HCT116 (cell line): ENCODE data around the gene LCK.
A peak's percentile ranks its signal among the peaks of the same experiment; 100 is the strongest.

Experiments
- CBX3 ChIP-seq: IDR thresholded peaks from 2 replicates; pipeline ENCODE4 v1.6.1; 2012; ENCODE audit warnings: low read depth
- POLR2A ChIP-seq: IDR thresholded peaks from 2 replicates; pipeline ENCODE4 v1.7.0; 2011; ENCODE audit warnings: borderline replicate concordance; ENCODE audit not compliant: insufficient read depth, insufficient read length; ENCODE audit errors: extremely low read depth
- POLR2AphosphoS5 ChIP-seq: IDR thresholded peaks from 2 replicates; pipeline ENCODE4 v1.6.1; 2011; ENCODE audit warnings: mild to moderate bottlenecking, low read depth, low read length, moderate library complexity
- RAD21 ChIP-seq: IDR thresholded peaks from 2 replicates; pipeline ENCODE4 v1.6.1; 2012; ENCODE audit warnings: low read depth, mild to moderate bottlenecking
- SP1 ChIP-seq: IDR thresholded peaks from 2 replicates; pipeline ENCODE4 v1.6.1; 2012; ENCODE audit warnings: low read depth
- YY1 ChIP-seq: IDR thresholded peaks from 2 replicates; pipeline ENCODE4 v1.6.1; 2011; ENCODE audit warnings: low read length, low read depth, moderate library complexity, mild to moderate bottlenecking; ENCODE audit not compliant: insufficient replicate concordance; ENCODE audit errors: extremely low read depth
- TF ChIP-seq, protein P1 (sequence below), 3 experiments: fragments of 200-600 bp in 1 of 3; sonication (generic) in 1 of 3; IDR thresholded peaks in 2 of 3; conservative IDR thresholded peaks in 1 of 3; 2 replicates each; pipeline ENCODE4 v1.5.1; 2012 to 2017; ENCODE audit warnings: low read depth in 2 of 3, low read length in 2 of 3, antibody characterized with exemption in 1 of 3, borderline replicate concordance in 1 of 3, control low read depth in 1 of 3, mild to moderate bottlenecking in 1 of 3, mixed read lengths in 1 of 3, mixed run types in 1 of 3, moderate library complexity in 1 of 3; ENCODE audit not compliant: insufficient read depth in 1 of 3

- TF ChIP-seq, protein P1, sequence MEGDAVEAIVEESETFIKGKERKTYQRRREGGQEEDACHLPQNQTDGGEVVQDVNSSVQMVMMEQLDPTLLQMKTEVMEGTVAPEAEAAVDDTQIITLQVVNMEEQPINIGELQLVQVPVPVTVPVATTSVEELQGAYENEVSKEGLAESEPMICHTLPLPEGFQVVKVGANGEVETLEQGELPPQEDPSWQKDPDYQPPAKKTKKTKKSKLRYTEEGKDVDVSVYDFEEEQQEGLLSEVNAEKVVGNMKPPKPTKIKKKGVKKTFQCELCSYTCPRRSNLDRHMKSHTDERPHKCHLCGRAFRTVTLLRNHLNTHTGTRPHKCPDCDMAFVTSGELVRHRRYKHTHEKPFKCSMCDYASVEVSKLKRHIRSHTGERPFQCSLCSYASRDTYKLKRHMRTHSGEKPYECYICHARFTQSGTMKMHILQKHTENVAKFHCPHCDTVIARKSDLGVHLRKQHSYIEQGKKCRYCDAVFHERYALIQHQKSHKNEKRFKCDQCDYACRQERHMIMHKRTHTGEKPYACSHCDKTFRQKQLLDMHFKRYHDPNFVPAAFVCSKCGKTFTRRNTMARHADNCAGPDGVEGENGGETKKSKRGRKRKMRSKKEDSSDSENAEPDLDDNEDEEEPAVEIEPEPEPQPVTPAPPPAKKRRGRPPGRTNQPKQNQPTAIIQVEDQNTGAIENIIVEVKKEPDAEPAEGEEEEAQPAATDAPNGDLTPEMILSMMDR (IDR thresholded peaks at IDR 0.05 in 2 of 3, conservative IDR thresholded peaks at IDR 0.05 in 1 of 3; ENCODE audit: borderline replicate concordance in 1 of 3, insufficient read depth in 1 of 3, low read depth in 2 of 3, low read length in 2 of 3): peak; percentile 73 to 96 (median 85)
- TF ChIP-seq YY1 (peak; percentile 57), SP1 (no peak), RAD21 (peak; percentile 82), POLR2AphosphoS5 (no peak), POLR2A (no peak), CBX3 (peak; percentile 81)
Measured at GRCh38 chr1:32247983-32248889, 2.8 kb upstream of the LCK start.
